Fibroblast of pulmonary artery (primary cell): ENCODE measurements around the gene TBX6.

Experiments
- DNase-seq: peaks from one replicate; pipeline ENCODE4 v3.0.0-alpha.2; 2010; ENCODE audit warnings: low read depth
- H3K4me3 ChIP-seq: replicated peaks from 2 replicates; pipeline ENCODE4 v1.5.1; 2011; ENCODE audit warnings: low read depth, mild to moderate bottlenecking, control low read depth, low read length, moderate library complexity
- CTCF ChIP-seq: IDR thresholded peaks from 2 replicates; pipeline ENCODE4 v1.5.1; 2011; ENCODE audit warnings: mild to moderate bottlenecking, control low read depth, low read length, inconsistent platforms; ENCODE audit errors: missing control alignments

Gene TBX6

DNA sequence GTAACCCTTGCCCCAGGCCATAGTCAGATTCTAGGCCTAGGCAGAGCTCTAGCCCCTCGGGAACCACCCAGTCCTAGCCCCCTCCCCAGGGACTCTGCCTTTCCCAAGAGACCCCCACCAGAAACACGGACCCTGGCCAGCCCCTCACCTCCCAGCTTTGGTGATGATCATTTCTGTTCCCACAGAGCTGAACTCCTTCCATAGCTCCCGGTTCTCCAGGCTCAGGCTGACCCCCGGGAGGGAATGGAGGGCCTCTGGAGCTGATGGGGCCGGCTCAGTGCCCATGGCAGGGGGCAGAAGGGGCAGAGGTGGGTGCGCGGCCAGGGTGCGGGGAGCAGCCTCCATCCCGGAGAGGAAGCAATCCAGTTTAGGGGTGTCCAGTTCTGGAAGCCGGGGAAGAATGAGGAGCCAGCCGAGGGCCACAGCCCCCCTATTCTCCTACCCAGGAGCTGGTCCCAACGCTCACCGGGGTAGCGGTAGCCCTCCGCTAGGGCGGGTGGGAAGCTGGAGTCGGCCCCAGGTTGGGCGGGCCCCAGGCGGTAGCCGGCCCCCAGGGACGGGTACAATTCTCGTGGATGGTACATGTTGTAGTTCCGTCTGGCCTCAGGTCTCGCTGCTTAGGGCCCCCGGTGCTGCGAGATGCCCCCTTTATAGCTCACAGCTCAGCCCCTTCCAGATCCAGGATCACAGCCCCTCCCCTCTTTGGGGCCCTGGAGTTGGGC, 953 bp downstream of the TBX6 start:
- TF ChIP-seq CTCF = no peak
- H3K4me3 ChIP-seq = no peak overlapping the region
- no peak for DNase-seq

DNA sequence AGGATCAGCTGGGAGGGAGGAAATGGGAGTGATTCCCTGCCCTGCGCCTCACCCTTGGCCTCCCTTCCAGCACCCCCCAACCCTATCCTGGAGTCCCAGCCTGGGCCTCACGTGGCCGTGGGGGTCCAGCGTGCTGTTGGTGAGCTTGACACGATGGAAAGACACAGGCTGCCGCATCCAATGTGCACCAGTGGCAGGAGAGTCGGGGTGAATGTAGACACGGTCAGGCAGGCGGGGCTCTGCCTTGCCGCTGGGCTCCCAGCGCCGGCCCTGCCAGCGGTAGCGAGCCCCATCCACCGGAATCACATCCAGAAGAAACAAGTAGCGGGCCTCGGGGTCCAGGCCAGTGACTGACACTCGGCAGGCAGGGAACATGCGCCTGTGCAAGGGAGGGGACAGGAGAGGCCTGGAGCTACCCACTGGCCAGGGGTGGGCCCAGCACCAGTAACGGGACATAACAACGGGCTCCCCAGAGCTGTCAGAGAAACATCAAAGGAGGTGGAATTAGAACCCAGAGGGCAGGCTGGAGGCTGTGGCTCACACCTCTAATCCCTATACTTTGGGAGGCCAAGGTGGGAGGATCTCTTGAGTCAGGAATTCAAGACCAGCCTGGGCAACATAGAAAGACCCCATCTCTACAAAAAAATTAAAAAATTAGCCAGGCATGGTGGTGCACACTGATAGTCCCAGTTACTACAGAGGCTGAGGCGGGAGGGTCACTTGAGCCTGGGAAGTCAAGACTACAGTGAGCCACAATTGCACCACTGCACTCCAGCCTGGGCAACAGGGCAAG, 2.7 kb downstream of the TBX6 start:
- no peak for TF ChIP-seq CTCF
- H3K4me3 ChIP-seq = no peak overlapping the region
- no peak for DNase-seq

- DNase-seq = no peak
- no peak for TF ChIP-seq CTCF
- H3K4me3 ChIP-seq = no peak overlapping the region
These were observed 3.4 kb downstream of the TBX6 start for GRCh38 chr16:30088237-30088831.

- no peak for DNase-seq
- no peak overlapping the region for H3K4me3 ChIP-seq
- TF ChIP-seq CTCF = no peak
These were observed 4.4 kb downstream of the TBX6 start for GRCh38 chr16:30087181-30087898.

- no peak overlapping the region for H3K4me3 ChIP-seq
- DNase-seq = no peak
- no peak for TF ChIP-seq CTCF
These were observed 5.2 kb downstream of the TBX6 start for GRCh38 chr16:30086291-30087140.

GRCh38 chr16:30085820-30086219, 5.9 kb downstream of the TBX6 start:
- no peak for DNase-seq
- no peak for TF ChIP-seq CTCF
- H3K4me3 ChIP-seq = no peak overlapping the region
